HepG2 (cell line): ENCODE results near the gene C9orf50. TPM values are rescaled to one million over a fixed set of nuclear protein-coding genes. Genes with fewer than 3 reads are reported as not detected.

Experiments used
- AHDC1 ChIP-seq: sonication (generic); formaldehyde crosslinking; IDR thresholded peaks from 2 replicates; pipeline ENCODE4 v1.5.1; 2020; ENCODE audit warnings: mild to moderate bottlenecking, missing genetic modification reagents, borderline replicate concordance
- GMEB2 ChIP-seq: IDR thresholded peaks from 2 replicates; pipeline ENCODE4 v1.6.1; 2016; ENCODE audit warnings: missing biosample characterization, missing genetic modification reagents, low read depth
- HMG20A ChIP-seq: IDR thresholded peaks from 2 replicates; pipeline ENCODE4 v1.6.1; 2016; ENCODE audit warnings: borderline replicate concordance
- MED8 ChIP-seq: sonication (generic); formaldehyde crosslinking; IDR thresholded peaks from 2 replicates; pipeline ENCODE4 v1.8.1; 2023; ENCODE audit warnings: mild to moderate bottlenecking, missing genetic modification reagents; ENCODE audit not compliant: insufficient replicate concordance
- POGK ChIP-seq: sonication (generic); formaldehyde crosslinking; conservative IDR thresholded peaks from 2 replicates; pipeline ENCODE4 v1.8.0; 2022; ENCODE audit warnings: mild to moderate bottlenecking, moderate library complexity, missing genetic modification reagents
- REPIN1 ChIP-seq: sonication (generic); formaldehyde crosslinking; IDR thresholded peaks from 2 replicates; pipeline ENCODE4 v1.8.0; 2022; ENCODE audit warnings: missing genetic modification reagents, low read depth, mild to moderate bottlenecking, borderline replicate concordance
- ZNF205 ChIP-seq: IDR thresholded peaks from 2 replicates; pipeline ENCODE4 v1.6.1; 2018; ENCODE audit warnings: missing biosample characterization, missing genetic modification reagents
- ZNF260 ChIP-seq: sonication (generic); formaldehyde crosslinking; IDR thresholded peaks from 2 replicates; pipeline ENCODE4 v1.4.0; 2020; ENCODE audit warnings: missing genetic modification reagents, low read depth, mild to moderate bottlenecking, borderline replicate concordance
- ZNF354B ChIP-seq: sonication (generic); formaldehyde crosslinking; IDR thresholded peaks from 2 replicates; pipeline ENCODE4 v1.8.0; 2022; ENCODE audit warnings: mild to moderate bottlenecking, missing genetic modification reagents
- ZNF367 ChIP-seq: sonication (generic); formaldehyde crosslinking; IDR thresholded peaks from 2 replicates; pipeline ENCODE4 v1.4.0; 2020; ENCODE audit warnings: missing genetic modification reagents, borderline replicate concordance
- ZNF574 ChIP-seq: sonication (generic); formaldehyde crosslinking; IDR thresholded peaks from 2 replicates; pipeline ENCODE4 v1.4.0; 2020; ENCODE audit warnings: missing genetic modification reagents
- ZNF605 ChIP-seq: sonication (generic); formaldehyde crosslinking; IDR thresholded peaks from 2 replicates; pipeline ENCODE4 v1.8.0; 2022; ENCODE audit warnings: mild to moderate bottlenecking, missing genetic modification reagents
- ZSCAN29 ChIP-seq: sonication (generic); formaldehyde crosslinking; conservative IDR thresholded peaks from 2 replicates; pipeline ENCODE4 v1.4.0; 2020; ENCODE audit warnings: mild to moderate bottlenecking, missing genetic modification reagents
- polyA plus RNA-seq, 8 experiments: library from polyadenylated mRNA; depleted of rRNA in 3 of 8; stranded (reverse) in 7 of 8; unstranded in 1 of 8; fragments of >200 nt; fragmentation: Illumina TruSeq in 4 of 8; extraction: Trizol in 4 of 8; gene quantifications; 2 replicates each; pipeline versions ENCODE4 v1.2.1 to v1.2.3, GENCODE V29; 2011 to 2016; ENCODE audit warnings: low read depth in 4 of 8, missing spikeins in 1 of 8, mixed read lengths in 1 of 8; ENCODE audit not compliant: insufficient read depth in 1 of 8
- total RNA-seq, 5 experiments: library from RNA; depleted of rRNA; stranded (reverse); fragments of >200 nt; fragmentation: Illumina TruSeq; extraction: Trizol; gene quantifications; 2 replicates each; pipeline ENCODE4 v1.2.3, GENCODE V29; 2016; ENCODE audit warnings: low read depth in 1 of 5

Gene C9orf50
- total and polyA plus RNA-seq, 2 of the 13 experiments (the other 11 are each of a cell fraction or from before 2014, with no cell fraction given), result not detected

GRCh38 chr9:129597355-129598088 is 23.4 kb downstream of the C9orf50 start (continued):
- peak; percentile 84 for TF ChIP-seq ZNF574 (CRISPR knock-in tag)
- TF ChIP-seq ZNF260 (CRISPR knock-in tag), result 0 out of 2 replicates have a peak, but pooled peaks have one; percentile 23
- peak; percentile 75; the same call in 1 of the 2 replicates for TF ChIP-seq AHDC1 (CRISPR knock-in tag)
- peak; percentile 95 for TF ChIP-seq ZSCAN29 (CRISPR knock-in tag)
- peak; percentile 87; the same call in 1 of the 2 replicates for TF ChIP-seq HMG20A (CRISPR knock-in tag)
- no peak for TF ChIP-seq GMEB2 (CRISPR knock-in tag)
- TF ChIP-seq ZNF605 (CRISPR knock-in tag), result peak; percentile 70
- peak; percentile 38; the same call in 1 of the 2 replicates for TF ChIP-seq ZNF367
- TF ChIP-seq ZNF205, result peak; percentile 50
- TF ChIP-seq ZNF354B (CRISPR knock-in tag), result 0 out of 2 replicates have a peak, but pooled peaks have one; percentile 63
- no peak; the same call in 1 of the 2 replicates for TF ChIP-seq POGK (CRISPR knock-in tag)
- TF ChIP-seq MED8, result peak; percentile 99
- TF ChIP-seq REPIN1 (CRISPR knock-in tag), result peak; percentile 69
